GM21576 (cell line): Measurements from ENCODE around the gene UBE3B.

ENCODE experiments used
- ATAC-seq: cut with Tn5 transposase; IDR thresholded peaks from one replicate; pipeline ENCODE4 v1.9.1; 2021; ENCODE audit warnings: mild to moderate bottlenecking, moderate library complexity; ENCODE audit not compliant: unreplicated experiment

The UBE3B gene

DNA sequence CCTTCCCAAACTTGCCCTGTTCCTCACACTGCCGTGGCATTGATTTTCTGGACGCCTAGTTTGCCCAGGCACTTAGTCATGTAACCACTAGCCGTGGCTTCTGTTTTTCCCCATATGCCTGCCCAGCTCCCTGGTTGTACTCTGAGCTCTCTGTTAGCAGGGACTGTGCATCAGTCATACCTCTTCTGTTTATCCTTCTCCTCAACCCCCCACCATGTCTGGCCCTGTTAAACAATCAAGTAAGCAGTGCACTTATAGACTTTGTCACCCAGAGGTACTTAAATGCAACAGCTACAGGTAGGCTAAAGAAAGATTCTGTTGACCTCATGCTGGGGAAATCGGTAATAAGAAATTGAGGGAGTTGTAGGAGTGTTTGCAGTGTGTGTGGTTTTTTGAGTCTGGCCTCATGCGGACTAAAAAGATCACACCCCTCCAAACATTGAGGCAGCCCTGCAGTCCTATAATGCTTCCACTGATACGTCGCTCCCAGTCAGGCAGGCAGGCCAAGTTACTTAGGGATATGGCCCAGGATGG is 17.0 kb downstream of the UBE3B start:
- no peak for ATAC-seq

DNA sequence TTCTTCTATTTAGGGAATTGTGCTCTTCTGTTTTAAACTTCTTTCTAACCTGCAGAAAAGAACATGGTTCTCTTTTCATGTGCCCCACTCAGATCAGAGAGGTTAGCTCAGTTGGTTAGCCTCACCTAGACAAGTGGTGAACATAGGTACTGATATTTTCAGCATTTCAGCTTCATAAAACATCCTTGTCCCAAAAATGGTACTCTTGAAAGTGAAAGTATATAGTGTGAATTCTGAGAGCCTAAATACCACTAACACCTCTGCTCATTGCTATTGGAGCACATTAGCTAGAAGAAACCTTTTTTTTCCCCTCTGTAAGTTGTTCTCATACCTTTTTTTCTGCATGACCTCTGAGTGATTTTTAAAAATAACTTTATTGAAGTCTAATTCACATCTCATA is 17.6 kb downstream of the UBE3B start:
- no peak for ATAC-seq

DNA sequence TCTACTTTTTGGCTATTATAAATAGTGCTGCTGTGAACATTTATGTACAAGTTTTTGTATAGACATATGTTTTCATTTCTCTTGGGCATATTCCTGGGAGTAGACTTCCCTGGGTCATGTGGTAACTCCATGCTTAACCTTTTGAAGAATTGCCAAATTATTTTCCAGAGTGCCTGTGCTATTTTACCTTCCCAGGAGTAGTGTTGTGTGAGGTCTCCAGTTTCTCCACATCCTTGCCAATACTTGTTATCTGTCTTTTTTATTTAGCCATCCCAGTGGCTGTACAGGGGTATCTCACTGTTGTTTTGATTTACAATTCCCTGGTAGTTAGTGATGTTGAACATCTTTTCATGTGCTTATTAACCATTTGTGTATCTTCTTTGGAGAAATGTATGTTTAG is 18.9 kb downstream of the UBE3B start:
- ATAC-seq = no peak

DNA sequence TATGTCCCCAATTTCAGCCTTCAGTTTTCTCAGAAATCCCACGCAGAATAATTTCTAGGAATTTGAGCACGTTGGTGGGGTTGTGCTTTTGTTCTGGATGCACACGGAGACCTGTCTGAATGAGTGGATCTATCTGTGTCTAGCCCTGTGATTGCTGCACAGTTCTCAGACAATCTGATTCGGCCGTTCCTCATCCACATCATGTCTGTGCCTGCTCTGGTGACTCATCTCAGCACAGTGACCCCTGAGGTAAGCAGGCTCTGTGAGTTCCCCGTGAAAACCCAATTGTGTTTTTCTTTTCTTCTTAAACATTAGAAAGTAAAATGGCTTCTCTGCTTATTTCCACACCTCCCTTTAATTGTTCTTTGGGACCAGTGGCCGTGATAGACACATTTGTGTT is 20.2 kb downstream of the UBE3B start:
- no peak for ATAC-seq

DNA sequence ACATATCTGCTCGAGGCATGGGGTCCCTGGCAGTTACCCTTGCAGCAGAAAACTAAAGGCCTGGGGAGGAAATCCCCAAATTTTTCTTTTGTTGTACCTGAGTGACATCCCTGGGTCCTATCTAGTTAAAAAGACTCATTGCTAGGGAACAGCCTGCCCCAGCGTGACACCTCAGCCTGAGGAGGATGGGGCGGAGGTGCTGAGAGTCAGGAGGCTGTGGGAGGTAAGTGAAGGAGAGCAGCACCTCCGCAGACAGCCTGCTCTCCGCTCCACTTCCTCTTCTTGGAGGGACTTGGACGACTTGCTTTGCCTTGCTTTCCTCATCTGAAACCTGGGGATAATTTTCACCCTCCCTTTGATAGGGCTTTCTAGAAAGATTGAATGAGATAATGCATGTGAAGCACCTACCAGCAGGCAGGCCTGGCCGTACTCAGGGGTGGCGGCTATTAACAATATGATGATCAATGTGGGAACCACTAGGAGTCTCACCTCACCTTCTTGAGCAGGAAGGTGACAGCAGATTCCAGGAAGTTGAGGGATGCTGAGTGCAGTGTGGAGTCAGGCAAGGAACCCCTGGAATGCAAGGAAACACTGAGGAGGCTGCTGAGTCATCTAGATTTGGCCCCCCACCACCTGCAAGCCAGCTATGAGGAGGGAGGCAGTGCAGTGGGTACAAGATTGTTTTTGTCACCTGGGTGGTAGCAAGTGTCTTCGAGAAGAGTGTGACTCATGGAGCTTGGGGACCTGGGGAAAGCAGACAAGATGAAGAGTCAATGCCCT is 23.2 kb downstream of the UBE3B start:
- no peak for ATAC-seq

DNA sequence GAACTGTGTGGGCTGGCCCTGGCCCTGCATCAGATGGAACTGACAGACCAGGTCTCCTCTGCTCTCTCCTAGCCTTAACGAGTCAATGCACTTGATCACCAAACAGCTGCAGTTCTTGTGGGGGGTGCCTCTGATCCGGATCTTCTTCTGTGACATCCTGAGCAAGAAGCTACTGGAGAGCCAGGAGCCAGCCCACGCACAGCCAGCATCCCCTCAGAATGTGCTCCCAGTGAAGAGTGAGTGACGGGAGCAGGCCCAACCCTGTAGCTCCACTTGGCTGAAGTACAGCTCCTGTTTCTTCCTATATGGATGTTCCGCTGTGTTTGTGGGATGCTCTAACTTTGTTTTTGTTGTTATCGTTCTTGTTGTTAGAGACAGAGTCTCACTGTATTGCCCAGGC is 23.9 kb downstream of the UBE3B start:
- ATAC-seq = no peak

DNA sequence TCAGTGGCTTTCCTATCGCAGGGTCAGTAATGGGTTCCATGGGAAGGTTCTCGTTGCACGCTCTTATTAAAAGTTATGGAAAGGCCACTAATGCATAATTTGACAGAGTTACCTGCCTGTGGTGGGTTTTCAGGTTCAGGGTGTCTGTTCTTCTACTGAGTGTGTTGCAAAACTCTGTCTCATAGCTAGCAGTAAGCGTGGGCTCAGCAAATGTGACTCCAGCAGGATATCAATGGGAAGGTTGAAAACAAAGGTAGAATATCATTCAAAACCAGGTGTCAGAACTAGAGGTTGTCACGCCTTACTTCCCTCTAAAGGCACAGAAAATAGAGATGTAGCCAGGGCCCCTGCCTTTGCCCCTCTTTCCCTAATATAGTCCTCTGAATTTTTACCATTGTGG is 24.9 kb downstream of the UBE3B start:
- no peak for ATAC-seq

DNA sequence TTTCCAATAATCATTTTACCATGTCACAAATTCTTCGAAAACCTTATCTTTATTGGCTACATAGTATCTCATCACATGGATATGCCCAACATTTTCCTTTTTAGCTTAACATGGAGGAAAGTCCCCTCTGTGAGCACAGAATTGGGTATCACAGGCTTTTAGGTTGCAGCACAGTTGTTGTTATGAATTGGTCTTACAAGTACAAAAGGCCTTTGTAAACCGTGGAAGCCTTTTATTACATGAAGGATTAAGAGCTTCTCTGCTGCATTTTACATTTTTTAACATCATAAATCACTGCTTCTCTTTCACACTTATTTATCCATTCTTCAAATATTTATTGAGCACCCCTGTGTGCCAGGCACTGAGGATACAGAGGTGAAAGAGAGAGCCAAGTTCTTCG is 26.2 kb downstream of the UBE3B start:
- ATAC-seq = no peak

DNA sequence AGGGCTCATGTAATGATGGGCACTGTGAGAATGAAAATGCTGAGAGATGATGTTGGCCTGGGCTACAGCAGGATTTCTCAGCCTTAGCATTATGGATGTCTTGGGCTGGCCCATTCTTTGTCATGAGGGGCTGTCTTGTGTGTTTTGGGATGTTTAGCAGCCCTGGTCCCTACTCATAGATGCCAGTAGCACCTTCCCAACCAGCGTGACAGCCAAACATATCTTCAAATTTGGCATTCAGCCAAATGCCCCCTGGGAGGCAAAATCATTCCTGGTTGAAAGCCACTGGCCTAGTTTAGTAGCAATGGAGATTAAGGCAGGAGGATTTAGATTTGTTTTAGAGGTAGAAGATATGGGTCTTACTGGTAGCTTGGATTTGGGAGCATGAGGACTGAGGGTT is 26.6 kb downstream of the UBE3B start:
- no peak for ATAC-seq

DNA sequence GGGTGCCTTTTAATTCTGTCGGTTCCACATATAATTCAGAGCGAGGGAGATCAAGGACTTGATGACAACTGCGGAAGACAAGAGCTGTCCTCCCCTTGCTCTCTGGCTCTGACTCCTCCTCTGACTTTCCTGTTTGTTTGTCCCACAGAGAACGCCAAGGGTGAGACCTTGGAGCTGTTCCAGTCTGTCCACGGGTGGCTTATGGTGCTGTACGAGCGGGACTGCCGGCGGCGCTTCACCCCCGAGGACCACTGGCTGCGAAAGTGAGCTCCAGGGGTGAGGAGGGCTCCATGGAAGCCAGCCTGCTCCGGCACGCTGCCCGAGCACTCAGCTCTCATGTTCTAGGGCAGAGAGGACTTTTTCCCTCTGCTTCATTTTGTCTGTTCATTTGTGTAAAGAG is 32.8 kb downstream of the UBE3B start:
- ATAC-seq = no peak

DNA sequence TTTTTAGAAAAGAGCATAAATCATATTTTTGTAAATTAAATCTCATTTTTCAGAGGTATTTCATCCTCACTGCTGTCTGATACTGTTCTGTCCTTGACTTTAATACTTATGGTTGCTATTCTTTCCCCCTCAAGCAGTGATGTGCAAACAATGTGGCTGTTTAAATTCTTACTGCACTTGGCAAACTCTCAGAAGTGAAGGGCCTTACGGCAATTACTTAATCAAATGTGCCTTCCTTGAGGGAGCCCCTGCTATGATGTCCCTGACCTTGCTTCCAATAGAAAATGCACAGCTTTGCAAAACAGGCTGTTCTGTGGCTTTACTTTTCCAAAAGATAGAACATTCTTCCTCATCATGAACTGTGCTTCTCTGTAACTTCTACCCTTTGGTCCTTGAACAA is 35.2 kb downstream of the UBE3B start:
- ATAC-seq = no peak

DNA sequence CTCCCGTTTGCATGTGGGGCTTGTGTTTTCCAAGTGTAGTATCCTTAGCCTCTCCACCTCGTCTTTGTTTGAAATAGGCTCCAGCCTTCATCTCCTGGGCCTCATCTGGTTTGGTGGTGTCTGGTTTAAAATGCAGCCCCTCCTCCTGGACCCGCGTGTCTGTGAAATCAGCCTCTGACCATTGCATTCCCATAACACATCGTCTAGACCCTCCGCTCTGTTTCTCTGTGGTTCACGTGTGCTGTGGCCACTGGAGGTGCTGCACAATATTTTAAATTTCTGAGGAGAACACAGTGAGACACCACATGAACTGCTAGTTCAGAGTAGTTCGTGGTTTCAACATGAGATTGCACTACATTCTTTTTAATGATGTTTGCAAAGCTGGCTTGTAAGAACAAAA is 35.6 kb downstream of the UBE3B start:
- ATAC-seq = no peak

DNA sequence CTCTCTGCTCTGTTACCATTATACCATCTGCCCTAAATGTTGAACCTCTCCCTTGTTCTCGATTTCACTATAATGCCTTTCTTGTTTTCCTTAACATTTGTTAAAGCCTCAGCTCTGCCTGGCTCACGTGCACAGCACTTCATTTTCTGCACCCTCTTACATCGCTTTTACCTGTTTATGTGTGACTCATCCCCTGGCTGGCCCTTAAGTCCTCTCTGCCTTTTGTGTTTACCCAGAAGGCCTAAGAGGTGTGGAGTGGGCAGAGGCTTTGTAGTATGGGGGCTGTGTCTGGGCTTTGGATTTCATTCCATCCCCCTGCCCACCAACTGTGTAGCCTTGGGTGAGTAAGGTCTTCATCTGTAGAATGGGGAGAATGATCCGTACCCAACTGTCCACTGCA is 36.5 kb downstream of the UBE3B start:
- ATAC-seq = no peak

DNA sequence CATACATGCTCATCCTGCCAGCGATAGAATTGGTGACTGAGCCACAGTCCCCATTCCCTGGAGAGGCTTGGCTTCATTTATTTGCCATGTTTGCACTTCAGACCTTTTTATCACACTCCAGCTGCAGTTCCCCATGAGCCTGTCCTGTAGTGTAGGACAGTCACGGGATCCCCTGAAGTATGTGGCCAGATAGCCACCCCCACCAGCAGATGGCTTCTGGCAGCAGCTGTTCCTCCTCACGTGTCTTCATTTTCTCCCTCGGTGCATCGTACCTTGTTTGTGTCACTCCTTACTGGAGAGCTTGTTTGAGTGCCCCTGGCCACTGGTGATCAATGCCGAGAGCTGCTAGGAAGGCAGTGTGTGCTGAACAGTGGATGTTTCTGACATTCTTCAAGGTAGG is 40.2 kb downstream of the UBE3B start:
- no peak for ATAC-seq

DNA sequence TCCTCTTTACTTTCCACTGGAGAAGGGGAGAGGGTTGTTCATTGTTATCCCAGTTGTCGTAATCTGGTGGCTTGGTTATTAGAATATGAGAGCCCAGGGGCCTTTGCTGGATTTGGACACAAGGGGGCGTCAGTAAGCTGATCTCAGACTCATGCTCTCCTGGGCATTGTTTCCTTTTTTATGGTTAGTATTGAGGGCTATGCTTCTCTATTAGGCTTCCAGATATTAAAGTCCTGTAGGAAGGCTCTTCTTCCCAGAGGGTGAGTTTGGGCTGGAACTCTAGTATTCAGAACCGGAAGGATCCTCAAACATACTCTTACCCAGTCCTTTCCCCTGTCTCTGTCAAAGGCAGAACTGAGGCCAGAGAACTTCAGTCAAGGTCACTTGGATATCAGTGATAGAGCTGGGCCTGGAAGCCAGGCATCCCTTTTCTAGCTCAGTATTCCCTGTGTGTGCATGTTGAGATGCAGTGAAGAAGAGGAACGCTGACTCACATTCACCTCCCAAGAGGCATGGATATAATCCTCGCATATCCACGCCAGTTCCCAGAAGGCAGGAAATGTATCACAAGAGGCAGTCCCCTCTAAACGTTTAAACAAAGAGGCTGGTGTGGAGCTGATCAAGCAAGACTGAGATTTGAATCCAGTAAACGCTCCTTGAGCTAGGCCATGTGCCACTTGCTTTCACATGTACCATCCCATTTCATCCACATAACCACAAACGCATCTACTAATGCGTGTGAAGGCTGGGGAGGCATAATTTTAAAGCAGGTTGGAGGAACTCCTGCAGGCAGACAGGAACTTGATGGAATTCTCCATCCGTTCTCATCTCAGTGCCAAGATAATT is 41.6 kb downstream of the UBE3B start:
- no peak for ATAC-seq

DNA sequence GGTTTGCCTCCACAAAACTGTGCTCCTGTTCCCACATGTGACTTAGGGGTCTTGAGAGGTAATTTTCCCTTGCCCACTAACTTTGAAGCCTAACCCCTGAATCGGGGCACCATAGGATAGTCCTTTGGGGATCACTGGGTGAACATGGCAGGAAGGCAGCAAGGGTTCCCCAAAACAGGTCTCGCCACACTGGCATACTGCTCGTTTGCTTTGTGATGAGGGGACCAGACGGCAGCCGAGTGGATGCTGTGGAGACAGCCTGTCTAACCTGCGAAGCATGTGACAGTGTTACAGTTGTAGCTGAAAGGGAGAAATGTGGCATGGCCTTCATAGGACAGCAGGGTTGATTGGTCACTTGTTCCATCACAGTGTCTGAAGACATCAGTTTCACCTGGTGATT is 42.4 kb downstream of the UBE3B start:
- no peak for ATAC-seq

DNA sequence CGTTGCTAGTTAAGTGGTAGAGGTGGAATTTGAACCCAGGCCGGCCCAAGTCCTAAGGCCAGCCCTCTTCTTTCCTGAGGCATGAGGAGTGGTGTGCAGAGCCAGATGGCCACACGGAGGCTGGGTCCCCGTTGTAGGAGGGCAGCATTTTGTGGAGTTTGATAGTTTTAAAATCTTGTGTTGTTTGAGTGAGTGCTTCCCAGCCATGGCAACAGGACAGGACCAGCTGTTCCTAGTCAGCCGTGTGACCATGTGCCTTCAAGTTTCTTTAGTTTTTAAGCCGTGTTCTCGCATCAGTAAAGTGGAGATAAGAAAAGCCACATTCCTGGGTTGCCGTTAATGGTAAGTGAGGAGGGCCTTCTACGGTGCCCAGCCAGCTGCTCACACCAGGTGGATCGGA is 44.4 kb downstream of the UBE3B start:
- no peak for ATAC-seq

DNA sequence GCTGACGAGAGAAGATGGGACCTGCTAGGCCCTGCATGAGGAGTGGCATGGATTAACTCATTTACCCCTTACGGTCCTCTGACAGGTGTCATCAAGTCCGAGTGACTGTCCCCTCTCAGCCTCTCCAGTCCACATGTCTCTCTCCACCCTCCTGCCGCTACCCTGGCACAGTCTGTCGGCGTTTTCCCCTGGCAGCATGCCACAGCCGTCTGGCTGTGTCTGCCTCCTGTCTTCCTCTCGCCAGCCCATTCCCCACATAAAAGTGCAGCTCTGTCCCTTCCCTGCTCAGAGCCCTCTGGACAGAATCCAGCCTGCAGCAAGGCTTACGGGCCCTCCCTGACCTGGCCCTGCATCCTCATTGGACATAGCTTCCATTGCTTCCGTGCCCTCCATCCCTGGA is 45.6 kb downstream of the UBE3B start:
- no peak for ATAC-seq

DNA sequence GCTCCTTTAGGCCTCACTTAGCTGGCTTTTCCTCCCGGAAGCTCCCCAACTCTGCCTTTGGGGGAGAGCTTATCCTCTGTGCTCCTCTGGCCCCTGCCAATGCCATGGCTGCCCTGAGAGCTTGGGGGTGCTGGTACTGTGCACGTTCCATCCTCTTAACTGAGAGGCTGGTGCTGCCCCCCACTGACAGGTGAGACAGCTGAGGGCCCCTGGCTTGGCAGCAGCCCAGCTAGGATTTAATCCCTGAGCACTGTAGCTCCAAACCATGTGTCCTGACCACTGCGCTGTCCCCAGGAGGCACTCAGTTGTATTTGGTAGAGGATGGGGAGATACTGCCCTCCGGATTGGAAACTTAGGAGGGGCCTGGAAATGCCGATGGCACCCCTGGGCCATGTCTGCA is 46.1 kb downstream of the UBE3B start:
- no peak for ATAC-seq

DNA sequence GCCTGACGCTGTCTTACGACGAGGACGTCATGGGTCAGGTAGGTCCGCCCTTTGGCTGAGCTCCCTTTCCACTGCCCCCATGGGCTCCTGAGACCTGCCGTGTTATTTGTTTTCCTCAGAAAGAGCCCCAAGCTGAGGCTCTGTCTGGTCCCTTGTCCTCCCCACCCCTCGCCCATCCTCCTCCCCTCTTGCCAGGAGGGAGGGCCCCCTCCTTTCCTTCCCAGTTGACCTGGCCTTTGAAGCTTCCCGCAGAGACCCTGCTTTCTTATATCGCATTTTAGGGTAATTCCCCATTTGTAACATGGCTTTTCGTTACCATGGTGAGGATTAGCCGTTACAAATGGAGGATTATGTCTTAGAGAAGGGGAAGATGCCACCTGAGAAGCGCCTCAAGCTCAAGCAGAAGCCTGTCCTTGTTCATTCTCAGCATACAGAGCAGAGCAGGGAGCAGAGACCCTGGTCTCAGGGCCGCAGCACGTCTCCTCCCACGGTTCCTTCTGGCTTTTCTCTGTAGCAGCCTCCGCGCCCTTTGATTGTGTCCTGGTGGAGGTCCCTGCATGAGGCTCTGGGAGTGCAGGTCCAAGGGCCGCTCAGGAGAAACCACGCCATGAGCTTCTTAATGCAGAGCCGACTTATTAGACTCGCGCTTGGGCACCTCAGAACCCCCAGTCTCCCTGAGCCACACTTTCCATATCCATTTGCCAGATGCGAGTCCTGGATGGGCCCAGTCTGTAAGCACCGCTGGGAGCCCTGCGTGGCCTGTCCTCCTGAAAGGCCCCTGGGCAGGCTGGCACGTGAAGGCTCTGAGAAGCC is 47.2 kb downstream of the UBE3B start:
- no peak for ATAC-seq

DNA sequence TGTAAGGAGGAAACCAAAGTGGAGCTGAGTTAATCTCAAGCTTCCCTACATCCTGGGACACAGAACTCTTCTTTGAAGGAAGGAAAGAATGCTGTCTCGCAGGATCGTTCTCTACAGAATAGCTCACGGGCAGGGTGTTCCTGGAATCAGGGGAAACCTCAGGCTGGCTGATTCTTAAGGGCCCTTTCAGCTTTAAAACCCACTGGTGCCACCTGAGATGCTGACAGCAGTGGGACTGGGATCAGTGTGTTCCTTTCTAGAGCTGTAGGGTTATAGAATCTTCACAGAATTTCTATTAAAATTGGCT is 47.8 kb downstream of the UBE3B start:
- no peak for ATAC-seq
